T47D (cell line): ENCODE measurements around the gene ARL5A.
"Not testable (repeated sequence)": the region's sequence is repeated elsewhere in the genome, so short reads cannot be mapped to it uniquely, and the experiment has no call there.

ENCODE experiments used
- DNase-seq, 2 experiments: peaks; one replicate each; pipeline versions ENCODE4 v3.0.0 to v3.0.0-alpha.2; 2011 to 2012; ENCODE audit warnings: low read depth in 1 of 2, low spot score in 1 of 2
- JUND ChIP-seq: IDR thresholded peaks from 2 replicates; pipeline ENCODE4 v1.6.1; 2012; ENCODE audit warnings: low read depth
- in situ Hi-C: cut with HindIII; loops from 2 replicates; pipeline ENCODE4 v1.10.0; 2016; ENCODE audit warnings: low sequenced_read_pairs, low pct_unique_long_range_greater_than_20kb

Gene ARL5A

GRCh38 chr2:151828143-151828889, at the start of gene ARL5A:
ARL5A (minus strand) TSS chr2:151828421; CDS start chr2:151828176, 245 bp downstream.
- DNase-seq = peak; percentile 61 to 94
- in situ Hi-C loops = no loop called here
- TF ChIP-seq JUND = no peak

GRCh38 chr2:151875631-151876030, 47.4 kb upstream of the ARL5A start:
- in situ Hi-C loops = not testable (repeated sequence)

GRCh38 chr2:151872463-151872862, 44.2 kb upstream of the ARL5A start:
- no peak for DNase-seq
- in situ Hi-C loops = no loop called here
- no peak for TF ChIP-seq JUND

More at GRCh38 chr2:151875631-151876030, 47.4 kb upstream of the ARL5A start:
- DNase-seq = not testable (repeated sequence)

GRCh38 chr2:151869291-151869690, 41.1 kb upstream of the ARL5A start:
- DNase-seq = no peak
- in situ Hi-C loops = no loop called here
- TF ChIP-seq JUND = no peak

GRCh38 chr2:151862700-151863099, 34.5 kb upstream of the ARL5A start:
- in situ Hi-C loops = no loop called here
- no peak for TF ChIP-seq JUND
- DNase-seq = no peak

- no peak for DNase-seq
- in situ Hi-C loops = no loop called here
These were observed 33.0 kb upstream of the ARL5A start for GRCh38 chr2:151861174-151861573.

GRCh38 chr2:151860613-151861146, 32.5 kb upstream of the ARL5A start:
- TF ChIP-seq JUND = no peak
- no peak for DNase-seq
- in situ Hi-C loops = no loop called here

More at GRCh38 chr2:151861174-151861573, 33.0 kb upstream of the ARL5A start:
- no peak for TF ChIP-seq JUND

GRCh38 chr2:151860210-151860609, 32.0 kb upstream of the ARL5A start:
- DNase-seq = no peak
- TF ChIP-seq JUND = no peak
- in situ Hi-C loops = no loop called here

- TF ChIP-seq JUND = no peak
- in situ Hi-C loops = no loop called here
- DNase-seq = peak in 1 of 2 experiments; percentile 58
These were observed 29.4 kb upstream of the ARL5A start for GRCh38 chr2:151857650-151858049.

- TF ChIP-seq JUND = no peak
- in situ Hi-C loops = no loop called here
- DNase-seq = no peak
These were observed 26.9 kb upstream of the ARL5A start for GRCh38 chr2:151855111-151855510.

GRCh38 chr2:151853070-151853758, 25.0 kb upstream of the ARL5A start:
- TF ChIP-seq JUND = no peak
- DNase-seq = no peak
- in situ Hi-C loops = no loop called here

GRCh38 chr2:151852260-151853069, 24.2 kb upstream of the ARL5A start:
- DNase-seq = no peak
- in situ Hi-C loops = no loop called here
- TF ChIP-seq JUND = no peak
